Tongue (tissue), 2 donors: Measurements from ENCODE around the gene ZBTB39. TPM values are rescaled to one million over a fixed set of nuclear protein-coding genes. Genes with fewer than 3 reads are reported as not detected.
"Not testable (repeated sequence)": the region's sequence is repeated elsewhere in the genome, so short reads cannot be mapped to it uniquely, and the experiment has no call there.

Source experiments
- DNase-seq: peaks from one replicate; pipeline ENCODE4 v3.0.0-alpha.2; 2015
- total RNA-seq: library from RNA; depleted of rRNA; stranded (reverse); fragments of >200 nt; gene quantifications from one replicate; pipeline ENCODE4 v1.2.3, GENCODE V29; 2014

ZBTB39 gene
- total RNA-seq, 1 donor from 2014 or later = 6.4 TPM

DNA sequence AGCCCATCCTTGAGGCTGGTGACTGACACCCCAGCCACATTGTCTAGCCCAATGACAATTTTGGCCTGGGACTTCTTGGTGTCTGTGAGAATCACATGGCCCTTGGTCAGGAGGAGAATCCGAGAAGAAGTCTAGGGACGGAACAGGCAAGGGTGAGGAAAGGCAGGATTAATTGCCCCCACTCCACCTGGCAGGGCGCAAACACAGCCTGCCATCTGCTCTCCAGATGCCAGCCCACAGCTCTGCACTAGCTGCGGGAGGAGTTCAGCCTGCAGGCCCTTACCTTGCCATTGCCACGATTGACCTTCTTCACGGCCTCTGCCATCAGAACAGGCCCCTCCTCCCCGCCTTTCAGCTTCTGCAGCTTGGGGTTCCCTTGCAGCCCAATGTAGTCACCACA, 23.1 kb upstream of the ZBTB39 start:
- DNase-seq = no peak

DNA sequence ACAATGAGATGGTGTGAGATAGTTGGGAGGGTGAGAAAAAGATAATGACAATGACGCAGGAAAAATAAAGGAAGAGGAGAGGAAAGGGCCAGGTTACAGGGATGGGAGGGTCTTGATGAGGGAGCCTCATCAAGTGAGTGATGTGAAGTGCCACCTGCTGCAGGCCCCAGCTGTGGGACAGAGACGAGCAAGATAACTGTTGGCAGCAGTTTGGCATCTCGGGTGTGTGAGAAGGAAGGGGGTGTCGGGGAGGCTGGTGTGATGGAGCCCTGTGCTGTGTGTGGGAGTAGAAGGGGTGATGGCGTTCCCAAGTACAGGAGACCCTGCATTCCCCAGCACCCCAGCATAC, 21.4 kb upstream of the ZBTB39 start:
- DNase-seq = no peak

DNA sequence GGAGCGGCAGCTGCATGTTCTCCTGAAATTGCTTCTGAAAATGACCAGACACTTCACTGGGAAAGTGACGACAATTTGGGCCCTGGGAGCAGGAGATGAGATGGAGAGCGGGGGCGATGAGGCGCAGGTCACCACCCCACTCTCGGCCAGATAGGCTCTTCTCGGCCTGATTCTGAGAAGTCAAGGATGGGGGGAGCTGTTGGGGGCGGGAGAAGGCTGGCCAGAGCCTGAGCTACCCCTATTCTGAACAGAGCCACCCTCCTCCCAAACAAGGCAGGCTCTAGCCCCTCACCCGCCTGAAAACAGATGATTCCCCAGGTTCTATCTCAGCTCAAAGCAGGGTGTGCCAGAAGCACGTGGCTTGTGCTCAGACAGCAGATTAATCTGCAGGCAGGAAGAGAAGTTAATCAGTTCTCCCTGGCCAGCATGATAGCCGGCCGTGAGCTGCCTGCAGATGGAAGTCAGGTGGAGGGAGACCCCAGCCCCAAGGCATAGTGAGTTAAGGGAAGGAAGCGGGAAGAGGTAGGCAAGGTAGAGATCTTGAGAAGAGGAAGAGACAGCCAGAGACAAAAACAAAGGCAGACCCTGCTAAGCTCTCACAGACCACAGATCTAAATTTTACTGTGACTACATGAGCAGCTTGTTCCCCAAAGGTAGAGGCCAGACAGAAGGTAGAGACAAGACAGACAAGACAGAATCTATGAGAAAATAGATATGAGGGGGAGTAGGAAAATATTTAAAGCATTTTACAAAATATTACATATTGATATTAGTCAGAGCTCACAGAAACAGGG, 20.9 kb upstream of the ZBTB39 start:
- DNase-seq = no peak

DNA sequence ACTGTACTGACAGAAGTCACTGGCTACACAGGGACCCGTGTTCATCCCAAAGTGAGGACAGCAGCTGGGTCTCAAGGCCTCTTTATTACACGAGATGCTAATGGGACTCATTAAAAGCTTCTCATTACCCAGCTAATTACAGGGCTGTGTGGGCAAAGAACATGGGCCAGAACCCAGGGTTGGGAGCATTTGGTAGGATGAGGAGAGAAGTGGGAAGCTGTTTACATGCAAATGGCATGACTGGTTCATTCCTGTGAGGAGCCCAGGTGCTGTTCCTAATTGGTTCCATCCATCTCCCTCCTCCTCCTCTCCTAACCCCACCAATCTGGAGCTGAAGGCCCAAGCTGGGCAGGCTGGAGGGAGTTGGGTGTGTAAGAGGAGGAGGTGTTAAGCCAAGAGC, 18.9 kb upstream of the ZBTB39 start:
- no peak for DNase-seq

DNA sequence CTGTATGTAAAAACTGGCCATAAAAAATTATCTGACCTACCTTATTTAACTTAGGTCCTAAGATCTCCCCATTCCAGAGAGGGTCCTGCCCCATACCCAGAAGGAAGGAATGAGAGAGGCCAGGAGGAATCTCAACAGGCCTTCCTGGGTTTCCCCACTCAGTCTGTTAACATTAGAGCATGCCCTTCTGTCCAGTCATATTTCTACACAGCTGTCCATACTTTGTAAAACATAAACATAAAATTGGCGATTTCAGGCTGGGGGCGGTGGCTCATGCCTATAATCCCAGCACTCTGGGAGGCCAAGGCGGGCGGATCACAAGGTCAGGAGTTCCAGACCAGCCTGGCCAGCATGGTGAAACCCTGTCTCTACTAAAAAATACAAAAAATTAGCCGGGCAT, 16.0 kb upstream of the ZBTB39 start:
- not testable (repeated sequence) for DNase-seq

DNA sequence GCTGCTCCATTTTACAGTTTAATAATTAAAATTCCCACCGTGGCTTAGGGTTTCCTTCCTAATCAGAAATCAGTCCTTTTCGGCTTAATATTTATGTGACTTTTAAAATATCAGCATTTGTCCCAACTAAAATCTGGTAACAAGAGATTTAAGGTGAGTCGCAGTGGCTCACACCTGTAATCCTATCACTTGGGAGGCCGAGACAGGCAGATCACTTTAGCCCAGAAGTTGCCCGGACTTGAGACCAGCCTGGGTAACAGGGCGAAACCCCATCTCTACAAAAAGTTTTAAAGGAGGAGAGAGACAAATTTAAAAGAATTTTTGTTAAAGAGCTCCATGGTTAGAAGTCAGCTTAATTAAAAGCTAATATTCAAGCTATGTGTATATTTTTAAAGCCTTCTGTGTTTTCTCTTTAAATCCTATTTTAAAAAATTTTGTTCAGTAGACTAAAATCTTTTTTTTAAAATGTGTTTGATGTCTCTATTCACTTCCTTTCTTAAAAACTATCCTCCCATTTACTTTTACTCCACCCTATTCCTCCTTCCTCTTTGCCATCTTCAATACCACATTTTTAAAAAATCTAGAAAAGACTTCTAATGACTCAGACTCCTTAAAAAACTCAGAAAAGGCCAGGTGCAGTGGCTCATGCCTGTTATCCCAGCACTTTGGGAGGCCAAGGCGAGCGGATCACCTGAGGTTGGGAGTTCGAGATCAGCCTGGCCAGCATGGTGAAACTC, 13.8 kb upstream of the ZBTB39 start:
- DNase-seq = no peak

DNA sequence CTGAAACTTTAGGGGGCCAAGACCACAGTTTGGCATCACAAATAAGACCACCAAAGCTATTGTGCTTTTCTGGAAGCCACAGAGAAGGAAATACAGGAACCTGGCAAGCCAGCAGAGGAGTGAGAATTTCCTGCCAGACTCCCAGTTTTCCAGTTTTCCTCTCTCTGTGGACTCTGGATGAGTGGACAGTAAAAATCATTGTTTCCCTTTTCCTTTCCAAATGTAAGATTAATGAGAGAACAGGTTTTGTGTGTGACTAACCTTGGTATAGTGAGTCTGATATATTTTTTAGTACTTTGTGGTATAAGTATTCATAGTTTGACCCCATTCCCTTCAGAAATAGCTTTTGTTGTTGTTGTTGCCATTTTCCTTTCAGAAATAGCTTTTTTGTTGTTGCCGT, 12.6 kb upstream of the ZBTB39 start:
- DNase-seq = no peak

DNA sequence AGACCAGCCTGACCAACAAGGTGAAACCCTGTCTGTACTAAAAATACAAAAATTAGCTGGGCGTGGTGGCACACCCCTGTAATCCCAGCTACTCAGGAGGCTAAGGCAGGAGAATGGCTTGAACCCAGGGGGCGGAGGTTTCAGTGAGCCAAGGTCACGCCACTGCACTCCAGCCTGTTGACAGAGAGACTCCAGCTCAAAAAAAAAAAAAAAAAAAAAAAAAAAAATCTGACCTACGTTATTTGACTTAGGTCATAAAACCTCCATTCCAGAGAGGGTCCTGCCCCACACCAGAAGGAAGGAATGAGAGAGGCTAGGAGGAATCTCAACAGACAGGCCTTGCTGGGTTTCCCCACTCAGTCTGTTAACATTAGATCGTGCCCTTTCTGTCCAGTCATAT, 12.0 kb upstream of the ZBTB39 start:
- not testable (repeated sequence) for DNase-seq

DNA sequence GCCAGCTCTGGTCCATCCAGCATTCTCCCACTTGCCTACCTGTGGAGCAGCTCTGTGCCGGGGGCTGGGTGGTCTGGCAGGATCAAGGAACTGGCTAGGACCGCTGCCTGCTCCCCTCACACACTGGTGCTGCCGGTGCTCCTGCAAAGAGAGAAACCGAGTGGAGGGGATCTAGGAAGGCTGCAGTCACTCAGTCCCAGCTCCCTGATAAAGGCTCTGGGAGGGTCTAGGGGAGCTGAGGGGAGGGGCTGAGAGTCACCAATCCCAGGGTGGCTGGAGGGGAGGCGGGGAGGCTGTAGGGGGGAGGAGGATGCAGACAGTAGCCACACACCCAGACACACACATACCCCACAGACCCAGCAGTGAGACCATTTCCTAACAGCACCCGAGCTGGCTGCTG, 10.0 kb upstream of the ZBTB39 start, which contains the start of gene TAC3:
TSS of gene TAC3 (minus strand) at position 182 of the 400 bp plus-strand sequence. CDS start 732 bp downstream, outside the sequence.
- no peak for DNase-seq

DNA sequence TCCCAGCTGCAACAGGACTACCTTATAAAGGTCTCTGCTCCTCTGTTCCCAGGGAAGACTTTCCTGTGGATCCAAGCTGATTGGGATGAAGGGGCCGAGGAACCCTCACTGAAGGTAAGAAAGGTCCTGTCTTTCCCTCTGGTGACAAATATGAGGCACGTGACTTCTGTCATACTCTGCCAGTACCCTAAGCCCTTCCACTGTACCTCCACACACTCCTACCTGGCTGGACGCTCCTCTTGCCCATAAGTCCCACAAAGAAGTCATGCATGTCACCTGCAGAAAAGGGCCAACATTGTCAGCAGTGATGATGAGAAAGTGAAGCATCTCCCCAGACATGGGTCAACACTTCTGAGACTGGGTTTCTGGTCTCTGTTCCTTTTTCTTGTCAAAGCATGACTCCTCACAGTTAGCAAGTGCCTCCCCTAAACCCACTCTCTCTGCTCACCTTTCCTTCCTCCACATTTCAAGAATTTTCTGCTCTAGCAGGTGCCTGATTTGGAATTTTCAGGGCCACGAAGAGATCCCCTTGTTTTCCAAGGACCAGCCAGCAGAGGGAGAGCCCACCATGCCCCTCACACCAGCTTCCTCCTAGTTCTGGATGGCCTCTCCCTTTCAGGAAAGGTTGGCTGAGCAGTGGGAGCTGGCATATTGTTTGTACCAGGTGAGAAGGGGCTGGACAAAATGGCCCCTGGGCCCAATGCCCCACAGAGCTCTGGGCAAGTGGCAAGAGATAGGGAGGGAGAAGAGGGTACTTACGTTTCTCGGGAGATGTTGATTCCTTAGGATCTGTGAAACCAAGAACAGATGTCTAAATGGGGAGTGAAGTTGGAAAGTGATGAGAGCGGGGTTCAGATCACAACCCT, 6.5 kb upstream of the ZBTB39 start:
- DNase-seq = no peak

DNA sequence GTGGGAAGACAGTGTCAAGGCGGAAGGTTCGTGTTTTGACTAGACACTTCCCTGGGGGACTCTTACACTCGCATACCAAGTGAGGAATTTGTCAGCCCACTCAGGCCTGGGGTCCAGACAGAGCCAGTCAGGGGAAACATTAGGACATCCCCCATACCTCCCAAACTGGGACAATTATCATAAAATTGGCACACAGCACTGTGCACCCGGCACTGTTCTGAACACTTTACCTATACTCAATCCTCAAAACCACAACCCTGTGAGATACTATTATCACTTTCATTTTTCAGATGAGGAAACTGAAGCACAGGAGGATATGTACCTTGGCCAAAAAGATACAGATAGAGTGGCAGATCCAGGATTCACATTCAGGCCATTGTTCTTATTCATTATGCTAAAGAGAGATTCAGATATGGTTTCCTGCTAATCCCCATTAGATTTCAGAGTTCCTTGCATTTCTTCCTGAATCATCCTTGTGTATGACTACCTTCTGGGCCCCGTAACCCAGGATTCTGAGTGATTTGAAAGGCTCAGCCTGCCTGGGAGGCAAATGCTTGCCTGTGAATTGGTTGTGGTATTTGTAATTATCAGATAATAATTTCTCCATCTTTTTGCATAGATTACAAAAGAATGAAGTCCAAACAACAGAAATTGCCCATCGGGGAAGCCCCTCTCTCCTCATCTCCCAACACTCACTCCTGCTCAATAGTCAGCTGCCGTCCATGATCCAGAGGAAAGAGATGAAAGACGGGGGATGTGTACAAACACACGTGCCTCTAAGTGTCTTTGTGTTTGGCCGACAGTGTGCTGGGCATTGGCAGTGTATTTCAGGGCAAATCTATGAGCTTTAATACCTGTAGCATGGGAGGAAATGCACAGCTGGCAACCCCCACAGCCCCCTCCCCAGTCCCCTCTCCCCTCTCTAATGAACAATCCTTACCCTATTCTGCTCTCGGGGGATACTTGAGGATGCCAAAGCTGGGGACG, 5.4 kb upstream of the ZBTB39 start:
- DNase-seq = no peak

DNA sequence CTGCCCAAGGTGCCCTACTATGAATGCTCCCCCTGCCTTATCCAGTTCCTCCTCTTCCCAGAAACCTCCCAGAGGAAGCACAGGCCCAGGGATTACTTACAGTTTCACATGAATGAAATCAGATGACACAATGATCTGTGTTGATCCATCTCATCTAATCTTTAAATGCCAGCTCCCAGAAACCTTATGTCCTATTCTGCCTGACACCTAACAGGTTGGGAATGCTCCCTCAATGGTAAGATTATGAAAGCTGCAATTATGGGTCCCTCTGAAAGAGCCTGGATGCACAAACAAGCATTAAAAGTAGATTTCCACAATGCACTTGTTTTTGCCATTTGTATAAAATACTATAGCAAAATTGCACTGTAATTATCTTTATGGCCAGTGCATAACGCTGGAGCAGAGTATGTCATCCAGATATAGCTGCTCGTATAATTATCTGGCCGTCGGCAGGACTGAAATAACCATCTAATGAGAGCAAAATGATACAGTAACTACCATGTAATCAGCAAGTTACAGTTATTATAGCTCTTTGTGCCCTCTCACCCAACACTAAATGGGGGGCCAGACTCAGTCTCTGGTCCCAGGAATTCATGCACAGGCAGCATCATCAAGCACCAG, 4.4 kb upstream of the ZBTB39 start:
- DNase-seq = no peak

DNA sequence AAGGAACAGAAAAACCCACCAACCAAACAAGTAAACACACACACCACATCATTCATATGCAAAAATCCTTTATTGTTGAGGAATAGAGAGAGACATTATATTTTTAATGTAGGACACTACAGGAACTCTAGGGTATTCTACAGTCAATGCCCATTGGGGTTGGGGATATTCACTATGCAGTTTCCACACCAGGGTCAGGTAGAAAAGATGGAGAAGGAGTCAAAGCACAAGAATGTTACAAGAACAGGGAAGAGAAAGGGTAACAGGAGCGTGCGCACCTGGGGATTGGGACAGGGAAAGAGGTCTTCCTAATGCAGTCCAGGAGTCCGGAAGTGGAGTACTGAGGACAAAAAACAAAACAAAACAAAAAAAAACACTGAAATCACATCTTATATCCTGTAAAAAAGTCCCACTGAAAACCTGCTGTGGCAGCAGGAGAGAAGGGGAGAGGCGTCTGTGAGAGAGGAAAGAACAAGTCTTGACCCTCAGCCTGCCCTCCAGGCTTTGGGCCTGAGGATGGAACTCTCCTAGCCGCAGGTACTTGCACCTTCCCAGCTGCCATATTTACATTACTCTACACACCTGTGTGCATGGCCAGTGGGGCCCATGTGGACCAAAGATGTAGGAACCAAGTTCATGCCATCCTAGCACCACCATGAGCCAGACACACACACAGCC, 3.7 kb upstream of the ZBTB39 start:
- DNase-seq = no peak

DNA sequence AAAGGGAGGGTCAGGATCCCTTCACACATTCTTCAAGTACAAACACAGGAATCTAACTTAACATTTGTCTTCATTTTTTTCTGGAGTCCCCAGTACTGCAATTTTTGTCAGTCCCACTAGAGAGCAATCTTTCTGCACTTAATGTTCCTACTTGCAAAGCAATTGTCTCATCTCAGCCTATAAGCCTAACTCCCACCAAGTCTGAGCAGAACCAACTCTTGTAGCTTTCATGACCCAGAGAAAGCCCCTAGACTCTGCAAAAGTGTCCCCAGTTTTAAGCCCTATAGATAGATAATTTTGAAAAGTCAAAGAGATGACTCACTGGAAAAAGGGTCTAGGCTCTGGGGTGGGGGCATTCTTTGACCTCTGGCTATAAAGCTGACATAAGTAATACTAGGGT, 1.8 kb upstream of the ZBTB39 start:
- DNase-seq = peak; percentile 75

DNA sequence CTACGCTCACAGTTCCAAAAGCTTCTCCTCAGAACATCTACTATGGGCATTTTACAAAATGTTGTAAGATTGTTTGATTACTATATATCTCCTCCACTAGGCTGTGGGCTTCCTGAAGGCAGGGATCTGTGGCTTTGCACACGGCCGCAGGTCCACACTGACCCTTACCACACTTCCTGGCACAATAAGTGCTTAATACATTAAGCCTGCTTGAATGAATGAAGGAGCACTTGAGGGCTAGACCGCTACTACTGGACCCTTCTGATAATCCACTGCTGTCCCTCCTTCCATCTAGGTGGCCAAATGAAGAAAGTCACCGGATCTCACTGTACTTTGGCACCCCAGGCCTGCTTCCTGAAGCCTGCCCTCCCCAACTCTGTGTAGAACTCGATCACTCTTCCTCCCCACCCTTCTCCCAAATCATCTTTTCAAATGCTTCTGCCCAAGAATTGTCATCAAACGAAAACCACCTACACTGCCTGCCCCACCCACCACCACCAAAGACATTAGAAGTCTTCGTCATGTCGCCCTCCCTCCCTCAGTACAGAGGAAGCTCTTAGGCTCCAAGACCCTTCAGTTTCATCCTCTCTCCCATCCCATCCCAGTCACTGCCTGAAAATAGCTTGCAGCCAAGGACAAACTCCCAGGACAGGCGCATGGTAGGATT, 596 bp upstream of the ZBTB39 start:
- no peak for DNase-seq

DNA sequence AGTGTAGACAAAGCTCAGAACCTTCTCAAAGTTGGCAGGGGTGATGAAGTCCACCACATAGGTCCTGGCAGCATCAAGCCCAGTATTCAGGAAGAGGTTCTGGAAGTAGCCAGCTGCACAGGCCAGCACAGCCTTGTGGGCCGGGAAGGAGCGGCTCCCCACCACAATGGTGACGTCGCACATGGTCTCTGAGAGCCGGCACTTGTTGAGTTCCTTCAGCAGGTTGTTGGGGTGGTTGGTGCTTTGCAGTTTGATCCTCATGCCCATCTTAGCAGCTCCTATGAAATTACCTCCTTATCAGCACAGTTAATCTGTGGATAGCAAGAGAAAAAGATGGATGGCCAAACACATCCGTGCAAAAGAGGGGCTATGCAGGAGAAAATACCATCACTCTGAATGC, 1.7 kb downstream of the ZBTB39 start:
- no peak for DNase-seq

DNA sequence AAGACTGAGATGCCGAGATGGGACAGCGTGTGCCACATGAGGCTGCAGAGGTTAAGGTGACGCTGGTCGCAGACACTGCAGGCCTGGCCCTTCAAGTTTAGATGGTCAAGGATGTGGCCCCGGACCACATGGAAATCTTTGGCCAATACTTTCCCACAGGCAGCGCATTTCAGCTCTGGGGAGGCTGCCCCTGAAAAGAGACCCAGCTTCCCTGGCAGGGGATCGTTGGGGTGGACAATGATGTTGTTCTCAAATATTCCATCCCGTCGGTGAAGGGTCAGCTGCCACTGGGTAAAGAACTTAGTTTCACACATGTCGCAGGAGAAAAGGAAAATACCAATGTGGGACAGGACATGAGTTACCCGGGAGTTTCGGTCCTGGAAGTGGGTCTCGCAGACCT, 3.0 kb downstream of the ZBTB39 start:
- no peak for DNase-seq

DNA sequence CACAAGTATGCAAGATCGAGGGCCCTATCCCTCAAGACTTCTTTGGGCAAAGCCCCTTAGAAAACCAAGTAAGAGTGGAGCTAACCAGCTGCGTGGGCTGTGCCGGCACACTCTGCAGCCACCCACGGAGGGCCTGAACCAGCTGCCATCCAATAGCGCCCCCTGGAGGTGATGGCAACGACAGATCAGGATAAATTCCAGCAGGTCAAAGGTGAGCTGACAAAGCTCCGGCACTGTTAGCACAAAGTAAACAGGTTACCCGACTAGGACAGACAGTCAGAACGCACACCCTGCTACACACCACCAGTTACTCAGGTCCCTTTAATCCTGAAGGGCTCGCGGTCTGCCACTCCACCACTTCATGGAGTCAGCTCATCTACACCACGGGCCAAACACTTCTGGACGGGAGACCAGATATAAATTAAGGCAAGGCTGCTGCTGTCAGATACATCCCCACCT, 4.9 kb downstream of the ZBTB39 start:
- DNase-seq = peak; percentile 52

DNA sequence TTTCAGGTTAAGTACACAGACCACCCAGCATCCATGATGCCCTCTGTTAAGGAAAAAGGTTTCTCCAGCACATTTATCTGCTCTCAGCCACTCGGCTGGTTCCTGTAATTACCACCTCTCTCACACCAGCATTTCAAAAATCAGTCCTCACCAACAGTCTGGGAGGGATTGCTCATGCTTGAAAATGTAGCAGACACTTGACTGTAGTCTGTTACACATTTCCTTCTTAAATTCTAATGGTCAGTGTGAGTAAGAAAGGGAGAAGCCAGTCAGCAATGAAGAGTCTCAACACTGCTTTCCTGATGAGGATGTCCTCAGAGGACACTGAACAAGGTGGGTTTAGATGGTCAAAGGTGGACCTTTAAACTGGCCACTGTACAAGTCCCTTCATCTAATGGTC, 6.0 kb downstream of the ZBTB39 start:
- DNase-seq = no peak

DNA sequence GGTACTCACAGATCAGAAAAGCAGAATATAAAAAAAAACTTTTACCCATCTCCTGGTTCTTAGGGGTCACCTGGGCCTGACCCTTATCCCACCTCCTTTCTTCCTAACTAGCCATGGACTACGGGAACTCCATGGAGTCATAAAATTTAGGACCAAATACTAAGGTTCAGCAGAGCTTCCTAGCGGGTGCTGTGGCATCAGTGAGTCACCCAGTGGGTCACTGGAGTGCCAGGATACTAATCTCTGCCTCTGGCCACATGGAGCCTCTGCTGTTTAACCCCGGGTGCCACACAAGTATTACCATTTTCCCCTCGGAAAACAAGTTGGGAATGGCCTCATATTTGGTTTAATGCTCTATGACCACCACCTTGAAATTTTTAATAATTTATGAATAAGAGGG, 6.9 kb downstream of the ZBTB39 start:
- DNase-seq = no peak
